Measurements from ENCODE around the gene PDXDC1. TPM values are rescaled to one million over a fixed set of nuclear protein-coding genes. Genes with fewer than 3 reads are reported as not detected.
A peak's percentile ranks its signal among the peaks of the same experiment; 100 is the strongest.
"Not testable (repeated sequence)": the region's sequence is repeated elsewhere in the genome, so short reads cannot be mapped to it uniquely, and the experiment has no call there.

Gene PDXDC1
- total and polyA plus RNA-seq, 4 donors, result 51.4 to 88.1 (median 70.5) TPM

DNA sequence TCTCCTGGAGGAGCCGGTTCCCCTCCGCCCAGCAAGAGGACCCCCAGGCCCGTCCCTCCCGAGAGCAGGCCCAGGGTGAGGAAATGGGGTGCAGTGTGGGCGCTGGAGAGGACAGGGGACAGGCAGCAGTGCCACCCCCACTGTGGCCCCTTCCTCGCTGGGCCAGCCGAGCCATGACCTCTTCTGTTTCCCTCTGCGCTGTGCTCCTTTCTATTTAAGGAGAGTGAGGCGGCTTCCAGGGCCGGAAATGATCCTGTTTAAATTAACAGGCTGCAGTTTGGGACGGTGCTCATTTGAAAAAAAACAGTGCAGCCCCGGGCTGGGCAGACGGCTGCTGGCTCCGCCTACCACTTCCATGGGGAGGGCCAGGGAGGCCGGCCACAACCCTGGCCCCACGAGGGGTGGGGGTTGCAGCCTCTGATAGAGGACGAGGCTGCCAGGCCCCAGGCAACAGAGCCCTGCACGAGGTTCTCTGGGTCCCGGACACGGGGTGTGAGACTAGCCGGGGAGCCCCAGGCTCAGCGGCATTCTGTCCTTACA lies 169.3 kb downstream of the PDXDC1 start:
- ATAC-seq (ENCODE audit: low FRiP score) (peak; percentile 68), DNase-seq (peak; percentile 88 to 90)
- H3K4me1 ChIP-seq (ENCODE audit: control insufficient read depth in 1 of 2, insufficient read depth in 2 of 2, low read length in 2 of 2); H3K9me3 ChIP-seq (ENCODE audit: control insufficient read depth, low read length); H3K27me3 ChIP-seq (ENCODE audit: control insufficient read depth in 1 of 2, insufficient read depth in 2 of 2, low read length in 1 of 2); H3K36me3 ChIP-seq (ENCODE audit: control insufficient read depth in 1 of 2, insufficient read depth in 2 of 2, low read length in 1 of 2); intact Hi-C loops (cut with DNase I); H3K4me3 ChIP-seq (ENCODE audit: low read length in 2 of 2): not testable (repeated sequence)
- H3K27ac ChIP-seq (ENCODE audit: low read depth in 1 of 2, low read length in 2 of 2), result peak overlapping the region; percentile 85 to 100
- WGBS, 2 donors, result 0 to 4% methylated on average over 20 to 22 of the region's 22 CpGs

- 11 to 13% methylated on average over 17 to 20 of the region's 20 CpGs for WGBS, 2 donors
- peak overlapping the region; percentile 78 to 85 for H3K27ac ChIP-seq (ENCODE audit: low read depth in 1 of 2, low read length in 2 of 2)
- DNase-seq, result peak; percentile 39 to 63
- H3K4me3 ChIP-seq (ENCODE audit: low read length in 2 of 2); intact Hi-C loops (cut with DNase I); H3K27me3 ChIP-seq (ENCODE audit: control insufficient read depth in 1 of 2, insufficient read depth in 2 of 2, low read length in 1 of 2); H3K36me3 ChIP-seq (ENCODE audit: control insufficient read depth in 1 of 2, insufficient read depth in 2 of 2, low read length in 1 of 2); H3K4me1 ChIP-seq (ENCODE audit: control insufficient read depth in 1 of 2, insufficient read depth in 2 of 2, low read length in 2 of 2); H3K9me3 ChIP-seq (ENCODE audit: control insufficient read depth, low read length): not testable (repeated sequence)
- ATAC-seq (ENCODE audit: low FRiP score), result peak; percentile 3
Observed at GRCh38 chr16:15144781-15145417, 170.1 kb downstream of the PDXDC1 start.

DNA sequence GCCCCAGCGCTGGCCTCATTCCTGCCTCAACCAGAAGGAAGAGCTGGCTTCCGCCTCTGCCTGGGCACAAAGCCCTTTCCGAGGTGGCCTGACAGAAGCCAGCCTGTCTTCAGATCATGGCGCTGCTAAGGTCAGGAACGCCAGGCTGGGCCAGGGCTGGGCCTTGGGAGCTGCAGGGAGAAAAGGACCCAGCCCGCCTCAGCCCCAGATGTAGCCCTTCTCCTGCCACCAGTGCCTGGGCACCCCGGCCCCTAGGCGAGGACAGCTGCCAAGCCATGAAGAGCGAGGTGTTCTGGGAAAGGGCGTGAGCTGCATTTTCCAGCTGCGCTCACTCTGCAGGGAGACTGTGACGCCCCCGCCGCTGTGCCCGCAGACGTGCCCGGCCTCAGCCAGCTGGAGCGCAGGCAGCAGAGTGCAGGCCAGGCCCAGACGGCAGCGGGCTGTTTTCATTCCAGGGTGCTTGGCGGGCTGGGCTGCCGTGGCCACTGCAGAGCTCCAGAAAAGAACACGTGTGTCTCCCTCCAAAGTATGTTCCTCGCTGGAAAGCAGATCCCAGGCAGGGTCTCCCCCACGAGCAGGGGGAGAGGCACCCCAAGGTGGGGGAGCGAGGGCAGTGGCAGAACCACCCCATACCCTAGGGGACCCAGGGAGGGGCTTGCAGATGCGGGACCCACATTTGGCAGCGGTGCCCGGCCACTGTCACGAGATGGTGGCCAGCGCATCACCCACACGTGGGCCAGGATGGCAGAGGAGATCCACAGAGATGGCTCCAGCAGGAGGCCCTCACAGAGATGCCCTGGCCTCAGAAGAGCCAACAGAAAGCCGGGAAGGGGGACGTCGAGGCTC lies 170.8 kb downstream of the PDXDC1 start:
- H3K9me3 ChIP-seq (ENCODE audit: control insufficient read depth, low read length); intact Hi-C loops (cut with DNase I); H3K27me3 ChIP-seq (ENCODE audit: control insufficient read depth in 1 of 2, insufficient read depth in 2 of 2, low read length in 1 of 2); H3K4me3 ChIP-seq (ENCODE audit: low read length in 2 of 2); H3K36me3 ChIP-seq (ENCODE audit: control insufficient read depth in 1 of 2, insufficient read depth in 2 of 2, low read length in 1 of 2); H3K4me1 ChIP-seq (ENCODE audit: control insufficient read depth in 1 of 2, insufficient read depth in 2 of 2, low read length in 2 of 2): not testable (repeated sequence)
- peak; percentile 89 to 92 for DNase-seq
- H3K27ac ChIP-seq (ENCODE audit: low read depth in 1 of 2, low read length in 2 of 2), result peak overlapping the region; percentile 78 to 89
- peak; percentile 67 for ATAC-seq (ENCODE audit: low FRiP score)
- 6 to 10% methylated on average over 31 to 35 of the region's 35 CpGs for WGBS, 2 donors

DNA sequence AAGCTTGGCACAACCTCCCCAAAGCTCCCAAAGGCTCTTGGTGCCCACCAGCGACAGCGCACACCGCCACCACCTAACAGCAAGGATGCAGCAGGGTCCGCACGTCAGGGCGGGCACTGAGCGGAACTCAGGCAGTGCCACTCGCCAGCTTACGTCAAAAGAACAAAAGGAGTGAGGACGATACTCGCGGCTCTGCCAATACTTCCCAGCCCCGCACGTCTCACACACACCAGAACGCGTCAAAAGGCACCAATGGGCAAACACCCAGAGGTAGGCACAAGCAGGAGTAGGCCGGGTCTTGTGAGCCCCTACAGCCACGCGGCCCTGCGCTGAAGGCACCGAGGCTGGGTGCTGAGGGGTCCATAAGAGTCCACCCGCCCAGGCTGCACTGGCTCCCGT lies 171.4 kb downstream of the PDXDC1 start:
- H3K4me3 ChIP-seq (ENCODE audit: low read length in 2 of 2); H3K9me3 ChIP-seq (ENCODE audit: control insufficient read depth, low read length); H3K27me3 ChIP-seq (ENCODE audit: control insufficient read depth in 1 of 2, insufficient read depth in 2 of 2, low read length in 1 of 2); H3K4me1 ChIP-seq (ENCODE audit: control insufficient read depth in 1 of 2, insufficient read depth in 2 of 2, low read length in 2 of 2); ATAC-seq (ENCODE audit: low FRiP score); intact Hi-C loops (cut with DNase I); H3K36me3 ChIP-seq (ENCODE audit: control insufficient read depth in 1 of 2, insufficient read depth in 2 of 2, low read length in 1 of 2): not testable (repeated sequence)
- 42 to 57% methylated on average over 23 of the region's 23 CpGs for WGBS, 2 donors
- DNase-seq, result peak; percentile 50 to 73
- H3K27ac ChIP-seq (ENCODE audit: low read depth in 1 of 2, low read length in 2 of 2), result peak overlapping the region; percentile 2 to 89

- H3K4me3 ChIP-seq (ENCODE audit: low read length in 2 of 2); H3K36me3 ChIP-seq (ENCODE audit: control insufficient read depth in 1 of 2, insufficient read depth in 2 of 2, low read length in 1 of 2); H3K27me3 ChIP-seq (ENCODE audit: control insufficient read depth in 1 of 2, insufficient read depth in 2 of 2, low read length in 1 of 2); H3K9me3 ChIP-seq (ENCODE audit: control insufficient read depth, low read length); H3K27ac ChIP-seq (ENCODE audit: low read depth in 1 of 2, low read length in 2 of 2); H3K4me1 ChIP-seq (ENCODE audit: control insufficient read depth in 1 of 2, insufficient read depth in 2 of 2, low read length in 2 of 2); intact Hi-C loops (cut with DNase I); ATAC-seq (ENCODE audit: low FRiP score): not testable (repeated sequence)
- DNase-seq, result peak in 1 of 2 donors; percentile 32
- WGBS, 2 donors, result 71 to 77% methylated on average over 19 of the region's 19 CpGs
Observed at GRCh38 chr16:15148831-15149230, 174.0 kb downstream of the PDXDC1 start.

- intact Hi-C loops (cut with DNase I); H3K9me3 ChIP-seq (ENCODE audit: control insufficient read depth, low read length); ATAC-seq (ENCODE audit: low FRiP score); H3K4me3 ChIP-seq (ENCODE audit: low read length in 2 of 2); H3K27me3 ChIP-seq (ENCODE audit: control insufficient read depth in 1 of 2, insufficient read depth in 2 of 2, low read length in 1 of 2); DNase-seq; H3K36me3 ChIP-seq (ENCODE audit: control insufficient read depth in 1 of 2, insufficient read depth in 2 of 2, low read length in 1 of 2); H3K27ac ChIP-seq (ENCODE audit: low read depth in 1 of 2, low read length in 2 of 2); H3K4me1 ChIP-seq (ENCODE audit: control insufficient read depth in 1 of 2, insufficient read depth in 2 of 2, low read length in 2 of 2): not testable (repeated sequence)
- 81 to 88% methylated on average over 12 of the region's 12 CpGs for WGBS, 2 donors
Observed at GRCh38 chr16:15149260-15149659, 174.4 kb downstream of the PDXDC1 start.

DNA sequence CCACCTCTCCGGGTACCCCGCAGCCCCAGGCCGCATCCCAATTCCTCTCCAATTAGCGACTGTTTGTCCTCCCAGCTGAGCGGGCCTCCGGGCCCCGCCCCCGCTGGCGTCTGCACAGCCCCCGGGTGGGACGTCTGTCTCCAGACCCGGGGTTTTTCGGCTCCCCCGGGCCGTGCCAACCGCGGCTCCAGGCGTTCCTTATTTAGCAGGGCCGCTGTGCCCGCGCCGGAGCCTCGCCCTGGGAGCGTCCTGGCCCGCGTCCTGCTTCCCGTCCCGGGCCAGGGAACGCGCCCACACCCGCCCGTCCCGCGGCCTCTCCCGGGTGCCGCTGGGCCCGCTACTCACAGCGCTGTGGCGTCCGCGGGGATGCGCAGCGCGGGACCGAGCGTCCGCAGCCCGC lies 179.2 kb downstream of the PDXDC1 start:
- H3K27ac ChIP-seq (ENCODE audit: low read depth in 1 of 2, low read length in 2 of 2), result peak overlapping the region in 1 of 2 donors; percentile 57
- H3K9me3 ChIP-seq (ENCODE audit: control insufficient read depth, low read length); ATAC-seq (ENCODE audit: low FRiP score); intact Hi-C loops (cut with DNase I); H3K36me3 ChIP-seq (ENCODE audit: control insufficient read depth in 1 of 2, insufficient read depth in 2 of 2, low read length in 1 of 2); H3K27me3 ChIP-seq (ENCODE audit: control insufficient read depth in 1 of 2, insufficient read depth in 2 of 2, low read length in 1 of 2); H3K4me3 ChIP-seq (ENCODE audit: low read length in 2 of 2); H3K4me1 ChIP-seq (ENCODE audit: control insufficient read depth in 1 of 2, insufficient read depth in 2 of 2, low read length in 2 of 2): not testable (repeated sequence)
- DNase-seq, result peak; percentile 77 to 82
- 0 to 3% methylated on average over 6 to 42 of the region's 48 CpGs for WGBS, 2 donors

DNA sequence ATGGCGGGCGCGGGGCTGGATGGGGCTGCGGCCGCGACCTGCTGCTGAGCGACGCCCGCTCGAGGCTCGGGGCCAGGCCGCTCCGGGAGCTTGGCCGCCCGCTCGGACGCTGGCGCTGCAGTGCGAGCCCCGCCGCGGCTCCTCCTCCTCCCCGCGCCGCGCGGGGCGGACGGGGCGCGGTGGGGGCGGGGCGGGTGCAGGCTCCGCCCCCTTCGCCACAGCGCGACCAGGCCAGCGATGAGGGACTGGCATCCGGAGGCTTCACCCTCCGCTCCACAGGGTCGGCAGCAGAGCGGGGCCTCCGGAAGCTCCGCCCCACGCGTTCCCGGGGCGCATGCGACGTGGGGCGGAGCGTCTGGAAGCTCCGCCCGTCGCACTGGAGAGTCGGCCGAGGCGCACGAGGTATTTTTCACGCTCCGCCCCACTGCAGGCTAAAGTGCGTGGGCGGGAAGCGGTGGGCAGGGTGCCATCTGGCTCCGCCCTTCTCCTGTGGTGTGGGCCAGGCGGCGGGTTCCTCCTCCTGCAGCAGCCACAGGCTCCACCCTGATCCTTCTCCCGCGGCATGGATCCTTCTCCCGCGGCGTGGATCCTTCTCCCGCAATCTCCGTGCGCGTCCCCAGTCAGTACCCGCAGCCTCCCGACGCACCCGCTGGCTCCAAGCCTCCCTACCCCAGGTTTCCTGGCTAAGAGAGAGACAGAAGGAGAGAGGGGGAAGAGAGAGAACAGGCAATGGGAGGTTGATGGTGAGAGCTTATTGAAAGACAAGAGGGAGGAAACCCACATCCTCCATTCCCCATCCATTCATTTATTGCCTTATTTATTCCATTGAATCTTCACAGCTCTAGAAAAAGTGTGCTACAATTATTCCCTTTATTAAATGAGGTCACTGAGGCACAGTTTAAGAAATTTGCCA lies 180.1 kb downstream of the PDXDC1 start:
- H3K36me3 ChIP-seq (ENCODE audit: control insufficient read depth in 1 of 2, insufficient read depth in 2 of 2, low read length in 1 of 2); H3K27me3 ChIP-seq (ENCODE audit: control insufficient read depth in 1 of 2, insufficient read depth in 2 of 2, low read length in 1 of 2); H3K27ac ChIP-seq (ENCODE audit: low read depth in 1 of 2, low read length in 2 of 2); H3K9me3 ChIP-seq (ENCODE audit: control insufficient read depth, low read length); intact Hi-C loops (cut with DNase I); H3K4me1 ChIP-seq (ENCODE audit: control insufficient read depth in 1 of 2, insufficient read depth in 2 of 2, low read length in 2 of 2): not testable (repeated sequence)
- ATAC-seq (ENCODE audit: low FRiP score) (peak; percentile 90), DNase-seq (peak; percentile 94 to 95)
- H3K4me3 ChIP-seq (ENCODE audit: low read length in 2 of 2), result peak overlapping the region in 1 of 2 donors; percentile 39
- 0% methylated on average over 30 to 79 of the region's 80 CpGs for WGBS, 2 donors
